ENCODE results near the gene ZFP64. TPM values are rescaled to one million over a fixed set of nuclear protein-coding genes. Genes with fewer than 3 reads are reported as not detected.

The ZFP64 gene
- total and polyA plus RNA-seq, 9 donors: 6.3 to 16.4 (median 9.8) TPM

DNA sequence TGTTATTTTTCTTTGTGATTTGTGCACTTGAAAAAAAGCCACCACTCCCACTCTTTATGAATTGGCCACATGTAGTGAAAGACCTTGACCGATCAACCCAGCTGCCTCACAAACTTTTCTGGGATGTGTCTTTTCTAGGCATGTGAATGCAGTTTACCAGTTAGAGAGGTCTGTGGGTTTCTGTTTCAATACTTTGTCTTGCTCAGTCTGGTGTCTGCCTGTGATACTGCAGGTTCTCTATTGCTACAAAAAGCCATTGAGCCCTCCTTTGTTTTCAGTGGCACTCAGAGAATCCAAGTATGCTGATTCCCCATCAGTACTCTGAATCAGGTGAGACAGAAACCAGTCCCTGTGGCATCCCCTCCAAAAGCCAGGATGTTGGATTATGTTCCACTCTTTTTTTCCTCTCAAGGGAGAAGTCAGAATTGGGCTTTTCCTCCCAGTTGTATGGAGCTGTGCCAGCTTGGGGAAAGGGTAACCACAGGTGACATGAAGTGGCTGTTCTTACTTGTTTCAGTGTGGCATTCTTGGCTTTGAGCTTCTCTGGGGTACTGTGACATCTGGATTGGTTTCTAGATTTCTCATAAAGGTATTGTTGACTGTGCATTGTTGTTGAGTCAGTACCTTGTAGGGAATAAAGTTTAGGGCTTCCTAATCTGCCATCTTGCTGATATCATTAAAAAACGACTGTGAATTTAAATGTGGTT is 26.3 kb upstream of the ZFP64 start:
- H3K36me3 ChIP-seq: no peaks in the 10 kb centered on the region
- 40 to 52% (median 51%) methylated on average over 2 of the region's 2 CpGs for WGBS, 3 donors
- H3K4me3 ChIP-seq: no peak overlapping the region
- no peaks in the 10 kb centered on the region for H3K27me3 ChIP-seq
- DNase-seq: no peak
- intact Hi-C loops (cut with DNase I): no loop called here
- TF ChIP-seq EP300 (IDR thresholded peaks at IDR 0.05) (no peak), POLR2A (IDR thresholded peaks at IDR 0.05) (no peak)
- TF ChIP-seq, protein P1, sequence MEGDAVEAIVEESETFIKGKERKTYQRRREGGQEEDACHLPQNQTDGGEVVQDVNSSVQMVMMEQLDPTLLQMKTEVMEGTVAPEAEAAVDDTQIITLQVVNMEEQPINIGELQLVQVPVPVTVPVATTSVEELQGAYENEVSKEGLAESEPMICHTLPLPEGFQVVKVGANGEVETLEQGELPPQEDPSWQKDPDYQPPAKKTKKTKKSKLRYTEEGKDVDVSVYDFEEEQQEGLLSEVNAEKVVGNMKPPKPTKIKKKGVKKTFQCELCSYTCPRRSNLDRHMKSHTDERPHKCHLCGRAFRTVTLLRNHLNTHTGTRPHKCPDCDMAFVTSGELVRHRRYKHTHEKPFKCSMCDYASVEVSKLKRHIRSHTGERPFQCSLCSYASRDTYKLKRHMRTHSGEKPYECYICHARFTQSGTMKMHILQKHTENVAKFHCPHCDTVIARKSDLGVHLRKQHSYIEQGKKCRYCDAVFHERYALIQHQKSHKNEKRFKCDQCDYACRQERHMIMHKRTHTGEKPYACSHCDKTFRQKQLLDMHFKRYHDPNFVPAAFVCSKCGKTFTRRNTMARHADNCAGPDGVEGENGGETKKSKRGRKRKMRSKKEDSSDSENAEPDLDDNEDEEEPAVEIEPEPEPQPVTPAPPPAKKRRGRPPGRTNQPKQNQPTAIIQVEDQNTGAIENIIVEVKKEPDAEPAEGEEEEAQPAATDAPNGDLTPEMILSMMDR (IDR thresholded peaks at IDR 0.05): no peak
- H3K27ac ChIP-seq: no peak overlapping the region
- no peaks in the 10 kb centered on the region for H3K4me1 ChIP-seq (ENCODE audit: insufficient read depth)
- peaks cover 0 to 3% of the 10 kb centered on the region in 2 donors for H3K9me3 ChIP-seq

DNA sequence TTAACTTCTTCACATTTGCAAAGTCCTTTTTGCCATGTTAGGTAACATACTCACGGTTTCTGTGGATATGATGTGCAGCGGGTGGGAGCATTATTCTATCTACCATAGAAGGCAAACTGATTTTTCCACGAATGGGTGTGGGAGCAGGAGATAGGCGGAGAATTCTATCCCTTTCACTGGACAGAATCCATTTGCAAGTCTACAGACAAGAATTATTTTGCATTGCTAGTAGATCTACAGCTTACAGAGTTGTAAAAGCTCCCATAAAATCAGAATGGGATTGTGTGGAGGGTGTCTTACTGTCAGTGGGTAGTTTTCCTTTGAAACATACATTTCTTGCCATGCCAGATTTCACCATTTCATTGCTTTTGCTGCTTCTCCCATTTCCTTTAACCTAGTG is 22.4 kb upstream of the ZFP64 start:
- intact Hi-C loops (cut with DNase I): no loop called here
- WGBS, 3 donors: 76 to 93% (median 82%) methylated on average over 4 of the region's 4 CpGs
- Histone ChIP-seq H3K4me1 (ENCODE audit: insufficient read depth) (no peaks in the 10 kb centered on the region), H3K27me3 (no peaks in the 10 kb centered on the region), H3K9me3 (no peaks in the 10 kb centered on the region), H3K36me3 (no peaks in the 10 kb centered on the region), H3K27ac (no peak overlapping the region), H3K4me3 (no peak overlapping the region)
- TF ChIP-seq, protein P1 (IDR thresholded peaks at IDR 0.05): no peak
- no peak for TF ChIP-seq POLR2A (IDR thresholded peaks at IDR 0.05)
- TF ChIP-seq EP300 (IDR thresholded peaks at IDR 0.05): no peak
- no peak for DNase-seq

DNA sequence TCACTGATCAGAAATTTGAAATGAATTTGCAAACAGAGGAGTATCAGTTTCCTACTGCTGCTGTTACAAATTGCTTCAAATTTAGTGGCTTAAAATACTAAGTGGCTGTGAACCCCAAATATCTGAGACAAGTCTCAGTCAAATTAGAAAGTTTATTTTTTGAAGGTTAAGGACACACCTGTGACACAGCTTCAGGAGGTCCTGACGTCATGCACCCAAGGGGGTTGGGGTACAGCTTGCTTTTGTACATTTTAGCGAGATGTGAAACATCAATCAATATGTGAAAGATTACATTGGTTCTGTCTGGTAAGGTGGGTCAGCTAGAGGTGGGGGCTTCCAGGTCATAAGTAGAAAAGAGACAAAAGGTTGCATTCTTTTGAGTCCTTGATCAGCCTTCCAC is 21.4 kb upstream of the ZFP64 start:
- TF ChIP-seq POLR2A (IDR thresholded peaks at IDR 0.05) (no peak), EP300 (IDR thresholded peaks at IDR 0.05) (no peak)
- TF ChIP-seq, protein P1 (IDR thresholded peaks at IDR 0.05): no peak
- no peak overlapping the region for H3K27ac ChIP-seq
- H3K27me3 ChIP-seq: no peaks in the 10 kb centered on the region
- no peaks in the 10 kb centered on the region for H3K9me3 ChIP-seq
- 69 to 87% (median 71%) methylated on average over 2 of the region's 2 CpGs for WGBS, 3 donors
- intact Hi-C loops (cut with DNase I): no loop called here
- H3K4me1 ChIP-seq (ENCODE audit: insufficient read depth): no peaks in the 10 kb centered on the region
- no peak overlapping the region for H3K4me3 ChIP-seq
- no peaks in the 10 kb centered on the region for H3K36me3 ChIP-seq
- no peak for DNase-seq

DNA sequence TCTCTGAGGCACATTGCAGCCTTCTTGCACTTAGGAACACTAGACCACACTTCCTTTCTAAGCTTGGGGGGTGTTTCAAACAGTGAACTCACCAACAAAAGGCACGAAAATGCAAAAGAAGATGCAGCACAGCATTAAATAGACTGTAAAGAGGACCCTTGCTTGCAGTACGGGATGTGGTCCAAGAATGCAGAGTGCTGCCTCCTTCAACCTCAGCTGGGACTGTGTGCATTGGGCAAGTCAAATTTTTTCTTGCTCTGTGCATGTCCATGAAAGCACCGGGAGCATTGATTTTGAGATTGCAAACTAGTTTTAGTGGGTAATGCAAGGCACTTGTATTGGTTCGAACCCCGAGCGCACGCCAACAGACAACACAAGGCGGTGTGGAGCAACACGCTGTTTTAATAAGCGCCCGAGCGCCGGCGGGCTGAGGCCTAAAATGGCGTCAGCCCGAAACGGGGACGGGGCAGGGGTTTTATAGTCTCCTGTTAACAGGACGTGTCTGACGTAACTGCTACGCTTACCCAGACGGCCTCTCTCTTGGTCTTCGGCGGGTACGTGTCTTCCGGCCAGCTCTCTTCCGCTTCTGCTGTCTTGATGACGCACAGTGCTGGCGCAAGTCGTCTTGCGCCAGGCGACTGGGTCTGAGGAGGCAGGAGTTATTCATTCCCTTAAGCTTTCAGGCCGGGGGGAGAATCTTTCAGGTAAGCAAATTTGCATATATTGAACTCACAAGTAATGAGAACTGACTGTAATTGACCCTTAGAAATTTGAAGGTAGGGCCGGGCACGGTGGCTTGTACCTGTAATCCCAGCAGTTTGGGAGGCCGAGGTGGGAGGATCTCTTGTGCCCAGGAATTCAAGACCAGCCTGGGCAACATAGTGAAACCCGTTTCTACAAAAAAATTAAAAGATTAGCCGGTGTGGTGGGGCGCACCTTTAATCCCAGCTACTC is 18.7 kb upstream of the ZFP64 start:
- no peak for DNase-seq
- no peak overlapping the region for H3K4me3 ChIP-seq
- no peaks in the 10 kb centered on the region for H3K27me3 ChIP-seq
- no peaks in the 10 kb centered on the region for H3K4me1 ChIP-seq (ENCODE audit: insufficient read depth)
- H3K36me3 ChIP-seq: no peaks in the 10 kb centered on the region
- TF ChIP-seq, protein P1 (IDR thresholded peaks at IDR 0.05): no peak
- TF ChIP-seq EP300 (IDR thresholded peaks at IDR 0.05): no peak
- TF ChIP-seq POLR2A (IDR thresholded peaks at IDR 0.05): no peak
- 93 to 95% (median 94%) methylated on average over 39 of the region's 39 CpGs for WGBS, 3 donors
- H3K27ac ChIP-seq: no peak overlapping the region
- no peaks in the 10 kb centered on the region for H3K9me3 ChIP-seq
- intact Hi-C loops (cut with DNase I): no loop called here
